Stimulated activated CD8-positive, alpha-beta memory T cell treated with anti-CD3 and anti-CD28 coated beads, Interleukin-2, amount 100 ng/mL, for 48 hours (primary cell): ENCODE measurements around the gene GALNT15.
A peak's percentile ranks its signal among the peaks of the same experiment; 100 is the strongest.

ENCODE experiments used
- DNase-seq, 2 donors: peaks; one replicate each; pipeline ENCODE4 v3.0.0-alpha.2; 2020; ENCODE audit warnings: low read depth in 2 of 2

The GALNT15 gene

GRCh38 chr3:16252243-16252978, 77.9 kb downstream of the GALNT15 start:
- DNase-seq, result no peak

- no peak for DNase-seq
Observed at GRCh38 chr3:16252988-16253387, 78.5 kb downstream of the GALNT15 start.

GRCh38 chr3:16253601-16254000, 79.1 kb downstream of the GALNT15 start:
- DNase-seq, result no peak

GRCh38 chr3:16254916-16255315, 80.4 kb downstream of the GALNT15 start:
- DNase-seq, result no peak

GRCh38 chr3:16255326-16255725, 80.8 kb downstream of the GALNT15 start:
- no peak for DNase-seq

DNA sequence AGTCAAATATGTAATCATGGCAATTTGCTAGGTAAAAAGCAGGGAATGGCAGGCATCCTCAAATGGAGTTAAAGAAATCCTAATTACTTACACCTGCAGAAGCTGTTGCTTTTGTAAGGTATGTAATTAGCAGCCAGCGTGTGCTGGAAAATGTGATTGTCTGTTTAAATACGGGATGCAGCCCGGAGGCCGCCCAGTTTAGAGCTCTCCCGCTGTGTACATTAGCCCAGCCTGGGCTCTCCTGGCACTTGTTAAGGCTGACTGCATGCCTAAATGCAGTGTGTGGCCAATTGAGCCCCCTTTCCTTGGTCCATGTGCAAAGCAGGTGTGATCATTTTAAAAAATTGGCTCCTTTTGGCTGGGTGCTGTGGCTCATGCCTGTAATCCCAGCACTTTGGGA, 81.2 kb downstream of the GALNT15 start:
- DNase-seq, result no peak

GRCh38 chr3:16257309-16257708, 82.8 kb downstream of the GALNT15 start:
- DNase-seq, result no peak

DNA sequence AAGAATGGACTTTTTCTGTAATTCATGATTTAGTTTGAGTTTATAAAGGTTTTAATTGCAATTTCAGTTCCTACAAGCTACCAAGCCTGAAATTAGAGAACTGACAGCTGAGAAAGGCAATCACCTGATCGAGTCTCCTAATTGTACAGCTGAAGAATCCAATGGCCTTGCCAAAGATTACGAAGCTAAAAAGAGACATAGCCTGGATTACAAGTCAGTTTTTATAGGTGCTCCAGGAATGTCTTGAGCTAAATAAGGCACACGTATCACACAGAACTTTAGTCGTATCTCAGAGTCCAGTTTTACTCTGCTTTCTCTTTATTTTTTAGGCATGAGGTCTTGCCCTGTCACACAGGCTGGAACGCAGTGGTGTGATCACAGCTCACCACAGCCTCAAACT, 83.7 kb downstream of the GALNT15 start:
- no peak for DNase-seq

- DNase-seq, result no peak
Observed at GRCh38 chr3:16258866-16259265, 84.4 kb downstream of the GALNT15 start.

DNA sequence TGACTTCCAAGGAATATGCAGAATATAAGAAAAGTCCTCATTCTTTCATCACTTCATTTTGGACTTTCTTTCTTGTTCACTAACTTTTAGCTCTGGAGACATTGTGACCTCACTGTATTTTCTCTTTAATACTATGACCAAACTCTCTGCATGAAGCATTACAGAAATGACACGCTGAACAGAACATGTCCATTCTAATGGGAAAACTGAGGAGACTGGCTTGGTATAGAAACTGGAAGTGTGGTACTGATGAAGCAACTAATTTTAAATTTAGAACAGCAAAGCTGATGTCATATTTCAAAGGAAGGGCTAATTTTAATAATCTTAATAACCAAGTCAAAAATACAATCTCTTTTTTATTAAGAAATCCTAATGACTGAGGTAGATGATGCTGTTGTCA, 85.6 kb downstream of the GALNT15 start:
- DNase-seq, result no peak

- DNase-seq, result no peak
Observed at GRCh38 chr3:16262174-16262573, 87.7 kb downstream of the GALNT15 start.

- no peak for DNase-seq
Observed at GRCh38 chr3:16264174-16264707, 89.8 kb downstream of the GALNT15 start.

- peak; percentile 97 to 99 for DNase-seq
Observed at GRCh38 chr3:16264708-16265454, 90.4 kb downstream of the GALNT15 start, which contains the start of the genes DPH3 and OXNAD1. Gene DPH3 (minus strand): TSS chr3:16264943. CDS start chr3:16264876, 67 bp downstream. Gene OXNAD1 (plus strand): TSS chr3:16265212. CDS start chr3:16270953, 5,741 bp downstream.

DNA sequence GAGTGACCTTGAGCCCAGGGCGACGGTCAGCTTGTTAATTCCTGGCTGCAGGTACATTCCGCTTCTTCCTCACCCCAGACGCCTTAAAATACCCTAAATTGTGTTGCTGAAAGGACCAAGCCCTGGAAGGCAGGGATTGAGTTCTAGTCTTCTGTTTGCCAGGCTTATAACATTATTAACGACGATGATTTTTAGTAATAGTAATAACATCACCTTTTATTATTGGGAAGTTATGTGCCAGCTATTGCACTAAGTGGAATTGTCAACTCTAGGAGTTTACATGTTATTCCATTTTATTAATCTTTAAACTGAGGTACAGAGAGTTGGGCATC, 90.9 kb downstream of the GALNT15 start:
- DNase-seq, result no peak

- DNase-seq, result no peak
Observed at GRCh38 chr3:16266714-16267113, 92.2 kb downstream of the GALNT15 start.

DNA sequence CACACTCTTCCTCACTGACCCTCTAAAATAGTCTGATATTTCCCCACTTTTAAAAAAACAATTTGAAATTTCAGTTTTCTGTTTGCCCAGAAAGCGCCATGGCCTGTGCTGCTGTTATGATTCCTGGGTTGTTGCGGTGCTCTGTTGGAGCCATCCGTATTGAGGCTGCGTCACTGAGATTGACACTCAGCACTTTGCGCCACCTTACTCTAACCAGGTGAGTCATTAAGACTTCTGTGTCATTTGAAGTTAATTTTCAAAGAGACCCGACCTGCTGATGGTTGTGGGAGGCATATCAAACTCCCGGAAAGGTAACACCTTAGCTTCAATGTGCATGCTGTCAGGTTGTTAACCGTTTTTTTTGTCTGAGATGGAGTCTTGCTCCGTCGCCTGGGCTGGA, 96.4 kb downstream of the GALNT15 start:
- DNase-seq, result no peak

GRCh38 chr3:16272588-16272987, 98.1 kb downstream of the GALNT15 start:
- DNase-seq, result no peak

DNA sequence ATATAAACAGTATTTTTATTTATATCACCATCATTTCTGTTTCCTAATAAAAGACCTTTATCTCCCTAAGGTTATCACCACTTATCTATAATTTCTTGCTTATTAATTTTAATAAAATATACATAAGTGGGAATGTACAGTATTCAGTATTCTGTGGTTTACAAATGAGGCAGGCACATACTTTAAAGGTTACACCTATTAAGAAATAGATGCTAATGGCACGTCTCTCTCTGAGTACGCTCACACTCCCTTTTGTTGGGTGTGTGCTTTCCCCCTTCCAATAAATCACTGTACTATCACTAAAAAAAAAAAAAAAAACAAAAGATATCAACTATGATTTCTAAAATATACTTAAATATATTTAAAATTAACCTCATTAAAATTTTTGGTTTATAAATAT, 99.4 kb downstream of the GALNT15 start:
- no peak for DNase-seq

GRCh38 chr3:16277471-16277870, 103.0 kb downstream of the GALNT15 start:
- no peak for DNase-seq

DNA sequence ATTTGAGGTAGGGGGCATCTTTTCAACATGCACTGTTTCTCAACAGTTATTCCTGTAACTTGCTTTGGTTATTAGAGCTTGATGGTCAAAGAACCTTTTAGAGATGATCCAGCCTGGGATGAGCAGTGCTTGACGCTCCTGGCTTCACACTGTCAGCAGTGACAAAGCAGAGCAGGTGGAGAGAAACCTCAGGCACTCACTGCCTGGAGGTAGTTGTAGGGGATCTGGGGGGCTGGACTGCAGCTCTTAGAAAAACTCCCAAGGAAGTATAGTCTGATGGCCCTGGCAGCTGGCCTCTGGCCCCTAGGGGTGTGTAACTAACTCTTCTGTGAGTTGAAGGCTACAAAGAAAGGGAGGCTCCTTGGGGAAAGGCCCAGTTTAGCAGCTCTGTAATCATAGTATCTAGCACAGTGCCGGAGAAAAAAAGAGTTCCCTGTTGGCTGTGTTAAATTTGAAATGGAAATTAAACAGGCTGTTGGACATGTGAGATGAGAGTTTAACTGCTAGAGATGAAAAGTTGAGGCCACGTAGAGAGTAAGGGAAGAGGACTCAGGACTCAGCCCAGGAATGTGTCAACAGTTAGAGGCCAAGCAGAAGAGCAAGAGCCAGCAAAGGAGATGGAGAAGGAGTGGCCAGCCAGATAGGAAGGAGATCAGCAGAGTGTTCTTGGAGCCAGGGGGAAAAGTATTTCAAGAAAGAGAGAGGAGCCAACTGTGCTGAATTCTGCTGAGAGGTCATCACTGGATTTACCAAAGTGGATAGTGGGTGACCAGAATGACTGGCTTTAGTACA, 104.7 kb downstream of the GALNT15 start:
- DNase-seq, result no peak

DNA sequence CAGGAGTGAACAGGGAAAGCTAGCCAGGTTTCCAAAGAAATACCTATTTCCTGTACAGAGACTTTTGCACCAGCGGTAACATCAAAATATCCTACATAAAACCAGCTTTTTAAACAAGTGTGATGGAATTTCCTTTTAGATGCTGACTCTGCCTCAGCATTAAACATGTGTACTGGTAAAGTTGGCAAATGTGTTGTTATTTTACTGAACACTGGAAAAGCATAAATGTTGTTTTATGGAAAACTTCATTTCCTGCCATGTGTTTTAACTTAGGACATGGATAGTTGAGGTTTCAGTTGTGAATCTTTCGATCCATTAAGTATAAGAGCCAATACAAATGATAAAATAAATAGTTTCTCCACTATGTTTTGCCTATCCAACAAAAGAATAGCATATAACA, 106.2 kb downstream of the GALNT15 start:
- DNase-seq, result no peak
